GM10248 (cell line): Measurements from ENCODE around the gene LENEP.

Source experiments
- CTCF ChIA-PET: fragments of 300-600 bp; sonication (Branson Sonifier 250); formaldehyde crosslinking; extraction: SDS; loops from one replicate; lab custom pipeline; 2021; ENCODE audit warnings: antibody characterized with exemption; lab: Yijun Ruan, JAX
- POLR2A ChIA-PET: fragments of 350-650 bp; sonication (Branson Sonifier 250); formaldehyde crosslinking; extraction: SDS; loops from one replicate; lab custom pipeline; 2020; ENCODE audit warnings: antibody characterized with exemption; lab: Yijun Ruan, JAX
- DNase-seq: peaks from one replicate; pipeline ENCODE4 v3.0.0; 2012; ENCODE audit errors: extremely low spot score
- TF ChIP-seq, protein P1 (sequence below): IDR thresholded peaks from 2 replicates; pipeline ENCODE4 v1.5.1; 2012; ENCODE audit warnings: mild to moderate bottlenecking, low read depth; ENCODE audit errors: extremely low read depth, missing control alignments, control extremely low read depth

Gene LENEP

DNA sequence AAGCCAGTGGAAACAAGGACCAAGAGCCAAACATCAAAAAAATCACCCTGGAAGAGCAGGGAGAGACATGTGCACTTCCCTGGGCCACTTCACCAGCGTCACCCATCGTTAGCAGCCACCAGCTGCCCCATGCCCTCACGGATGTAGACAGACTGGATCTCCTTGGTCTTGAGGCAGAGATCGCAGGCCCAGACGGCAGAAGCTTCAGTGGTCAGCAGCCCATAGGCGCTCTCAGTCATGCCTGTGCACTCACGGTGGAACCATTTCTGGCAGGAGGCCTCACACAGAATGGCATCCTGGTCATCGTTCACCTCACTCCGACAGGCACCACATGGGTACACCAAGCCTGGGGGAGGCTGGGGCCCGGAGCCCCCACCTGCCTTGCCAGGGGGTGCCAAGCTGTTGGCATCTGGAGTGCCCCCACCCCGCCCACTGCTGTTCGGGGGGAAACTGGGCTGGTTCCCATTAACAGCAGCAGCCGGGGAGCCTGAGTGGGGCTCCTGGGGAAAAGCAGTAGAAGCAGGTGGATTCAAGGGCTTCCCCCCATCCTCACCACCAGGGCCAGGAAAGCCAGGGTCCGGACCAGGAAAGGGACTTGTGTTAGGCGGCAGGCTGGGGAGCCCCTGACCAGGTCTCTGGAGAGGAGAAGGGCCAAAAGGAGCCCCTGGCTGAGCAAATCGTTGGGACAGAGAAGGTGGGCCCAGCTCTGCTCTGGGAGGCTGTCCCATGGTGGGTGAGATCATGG is 34.5 kb upstream of the LENEP start:
- CTCF ChIA-PET, result interaction anchor here (3.2 kb wide), 1 partner anchor 58 kb away, joined by 24 read pairs; no protein-coding TSS in a partner anchor
- DNase-seq, result no peak
- TF ChIP-seq, protein P1, sequence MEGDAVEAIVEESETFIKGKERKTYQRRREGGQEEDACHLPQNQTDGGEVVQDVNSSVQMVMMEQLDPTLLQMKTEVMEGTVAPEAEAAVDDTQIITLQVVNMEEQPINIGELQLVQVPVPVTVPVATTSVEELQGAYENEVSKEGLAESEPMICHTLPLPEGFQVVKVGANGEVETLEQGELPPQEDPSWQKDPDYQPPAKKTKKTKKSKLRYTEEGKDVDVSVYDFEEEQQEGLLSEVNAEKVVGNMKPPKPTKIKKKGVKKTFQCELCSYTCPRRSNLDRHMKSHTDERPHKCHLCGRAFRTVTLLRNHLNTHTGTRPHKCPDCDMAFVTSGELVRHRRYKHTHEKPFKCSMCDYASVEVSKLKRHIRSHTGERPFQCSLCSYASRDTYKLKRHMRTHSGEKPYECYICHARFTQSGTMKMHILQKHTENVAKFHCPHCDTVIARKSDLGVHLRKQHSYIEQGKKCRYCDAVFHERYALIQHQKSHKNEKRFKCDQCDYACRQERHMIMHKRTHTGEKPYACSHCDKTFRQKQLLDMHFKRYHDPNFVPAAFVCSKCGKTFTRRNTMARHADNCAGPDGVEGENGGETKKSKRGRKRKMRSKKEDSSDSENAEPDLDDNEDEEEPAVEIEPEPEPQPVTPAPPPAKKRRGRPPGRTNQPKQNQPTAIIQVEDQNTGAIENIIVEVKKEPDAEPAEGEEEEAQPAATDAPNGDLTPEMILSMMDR, result no peak
- POLR2A ChIA-PET, result interaction anchor here (1.4 kb wide), 1 partner anchor 15 kb away, joined by 3 read pairs; no protein-coding TSS in a partner anchor

DNA sequence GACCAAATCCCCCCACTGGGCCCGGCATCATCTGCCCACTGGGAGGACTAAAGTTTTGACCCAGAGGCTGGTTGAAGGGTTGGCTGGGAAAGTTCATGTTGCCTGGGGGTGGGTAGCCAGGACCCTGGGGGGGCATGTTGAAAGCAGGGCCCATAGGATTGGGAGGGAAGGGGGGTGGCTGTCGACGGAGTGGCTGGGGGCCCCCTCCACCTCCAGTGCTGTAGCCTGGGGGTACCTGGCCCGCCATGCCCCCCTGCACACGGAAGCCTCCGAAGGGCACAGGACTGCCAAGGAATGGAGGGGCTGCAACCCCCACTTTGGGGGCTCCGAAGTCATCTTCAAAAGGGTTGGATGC is 34.0 kb upstream of the LENEP start:
- no peak for DNase-seq
- ChIA-PET POLR2A (interaction anchor here (0.6 to 0.7 kb wide), 3 partner anchors 29 to 50 kb away, joined by 3 to 8 read pairs (median 4); no protein-coding TSS in a partner anchor), CTCF (interaction anchor here (3.2 to 4.7 kb wide), 3 partner anchors 12 to 102 kb away, joined by 12 to 51 read pairs (median 24); partner anchors contain the start of gene SHC1)
- TF ChIP-seq, protein P1, result no peak

DNA sequence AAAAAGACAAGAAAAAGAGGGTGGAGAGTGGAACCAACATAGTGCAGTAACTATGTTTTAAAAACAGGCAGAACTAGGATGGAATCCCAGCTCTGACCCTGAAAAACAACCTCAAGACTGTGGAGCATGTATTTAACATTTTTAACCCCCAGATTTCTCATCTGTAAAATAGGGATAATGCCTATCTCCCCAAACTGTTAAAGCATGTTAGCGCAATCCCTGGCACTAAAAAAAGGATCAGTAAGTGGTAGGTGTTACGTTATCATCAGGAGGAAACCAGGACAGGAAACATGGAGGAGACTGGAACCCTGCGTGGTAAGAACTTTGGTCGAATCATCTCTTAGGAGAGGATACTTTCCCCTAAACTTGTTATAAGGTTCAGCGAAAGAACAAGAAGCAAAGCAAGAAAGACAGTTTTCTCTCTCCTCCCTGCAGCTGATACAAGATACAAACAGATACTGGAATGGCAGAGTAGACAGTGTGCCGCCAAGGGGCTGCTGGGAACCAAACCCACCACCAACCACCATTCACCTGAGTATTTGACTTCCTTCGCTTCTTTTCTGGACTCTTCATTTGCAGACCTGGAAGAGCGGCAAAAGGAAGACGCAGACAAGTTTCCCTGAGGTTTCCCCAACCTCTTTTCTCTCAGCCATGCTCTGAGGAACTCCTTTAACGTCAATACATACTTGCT is 32.8 kb upstream of the LENEP start:
- ChIA-PET POLR2A (interaction anchor here (0.9 to 1.0 kb wide), 2 partner anchors 10 to 12 kb away, joined by 3 to 4 read pairs; partner anchors contain the start of gene SHC1), CTCF (interaction anchor here (0.7 to 4.7 kb wide), 22 partner anchors 10 to 401 kb away, joined by 3 to 51 read pairs (median 4); partner anchors contain the start of genes EFNA4, PMVK and SHC1)
- TF ChIP-seq, protein P1, result no peak
- DNase-seq, result no peak

DNA sequence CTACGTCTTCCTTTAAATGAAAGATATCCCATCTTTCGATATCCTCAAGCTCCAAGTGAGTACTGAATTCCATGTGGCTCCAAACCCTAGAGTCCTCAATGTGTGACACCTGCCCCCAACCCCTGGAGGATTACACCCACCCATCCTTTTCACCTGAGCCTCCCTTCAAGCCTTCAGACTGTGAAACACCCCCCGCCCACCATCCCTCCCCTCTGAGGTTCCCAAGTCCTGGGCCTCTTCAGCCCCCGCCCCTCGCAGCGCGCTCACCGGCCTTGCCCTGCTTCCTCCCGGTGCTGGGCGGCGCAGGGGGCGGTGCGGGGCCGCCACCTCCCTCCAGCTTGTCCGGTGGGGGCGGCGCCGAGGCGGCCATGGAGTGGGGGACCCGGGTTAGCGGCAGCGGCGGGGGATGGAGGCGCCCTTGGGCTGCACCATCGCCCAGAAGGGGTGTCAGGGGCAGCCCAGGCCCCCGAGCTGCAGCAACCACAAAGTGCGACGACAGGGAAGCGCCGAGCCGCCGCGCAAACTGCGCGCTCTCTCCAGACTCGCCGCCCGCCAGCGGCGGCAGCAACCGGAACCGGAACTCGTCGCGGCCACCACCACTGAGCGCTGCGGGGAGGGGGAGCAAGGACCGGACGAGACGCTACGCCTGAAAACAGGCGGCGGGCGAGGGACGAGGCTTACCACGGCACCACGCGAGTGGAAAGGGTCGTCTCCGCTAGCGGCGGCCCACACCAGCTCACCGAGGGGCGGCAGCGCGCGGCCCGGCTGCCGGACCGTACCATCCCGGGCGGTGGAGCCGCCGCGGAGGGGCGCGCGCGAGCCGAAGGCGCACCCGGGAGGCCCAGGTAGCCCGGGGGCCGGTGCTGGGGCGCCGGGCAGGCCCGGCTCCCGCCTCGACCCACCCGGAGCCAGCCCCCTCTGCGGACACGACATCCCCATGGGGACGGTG is 31.9 kb upstream of the LENEP start, which contains the start of gene PYGO2:
Gene PYGO2 (minus strand): TSS at position 576 of the 949 bp plus-strand sequence. CDS start 206 bp downstream, at position 370.
- DNase-seq, result peak; percentile 88
- ChIA-PET POLR2A (interaction anchor here (0.8 to 1.0 kb wide), 3 partner anchors 9 to 25 kb away, joined by 3 to 4 read pairs (median 3); partner anchors contain the start of genes PMVK and SHC1), CTCF (interaction anchor here (0.7 to 4.7 kb wide), 23 partner anchors 10 to 402 kb away, joined by 3 to 51 read pairs (median 4); partner anchors contain the start of genes EFNA4, PMVK and SHC1)
- TF ChIP-seq, protein P1, result peak; percentile 76

DNA sequence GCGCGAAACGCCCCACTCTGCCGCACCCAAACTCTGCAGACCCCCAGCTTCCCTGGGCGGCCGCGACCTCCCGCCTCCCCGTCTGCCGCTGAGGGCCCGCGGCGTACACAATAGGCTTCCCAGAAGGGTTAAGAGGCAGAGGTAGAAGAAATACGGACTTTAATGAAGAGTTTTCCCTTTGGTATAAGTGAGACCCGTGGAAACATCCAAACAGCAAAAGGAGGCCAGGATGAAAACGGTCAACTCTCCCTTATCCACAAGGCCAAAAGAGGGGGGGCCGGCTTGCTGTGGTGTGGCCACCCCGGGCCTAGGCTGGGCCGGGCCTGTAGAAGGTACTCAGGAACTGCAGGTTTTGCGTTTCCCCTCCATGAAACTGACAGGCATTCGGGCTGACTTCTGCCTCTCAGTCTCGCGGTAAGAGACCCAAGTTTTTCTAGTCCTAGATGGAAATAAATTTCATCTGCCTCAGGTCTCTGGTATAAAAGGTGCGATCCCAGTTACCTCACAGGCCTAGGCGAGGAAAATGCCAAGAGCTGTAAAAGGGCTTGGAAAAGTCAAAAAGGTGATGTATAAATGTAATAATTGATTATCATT is 31.1 kb upstream of the LENEP start:
- ChIA-PET CTCF (interaction anchor here (0.7 to 4.7 kb wide), 11 partner anchors 9 to 335 kb away, joined by 3 to 51 read pairs (median 5); partner anchors contain the start of genes EFNA4, PMVK and SHC1), POLR2A (interaction anchor here (0.8 kb wide), 1 partner anchor 26 kb away, joined by 3 read pairs; the partner anchor contains the start of gene PMVK)
- TF ChIP-seq, protein P1, result no peak
- peak; percentile 40 for DNase-seq
